Astrocyte of the cerebellum (primary cell): ENCODE data around the gene MTAP.

Experiments
- DNase-seq: peaks from one replicate; pipeline ENCODE4 v3.0.0-alpha.2; 2011; ENCODE audit warnings: low read depth
- H3K4me3 ChIP-seq: 2 replicates; pipeline ENCODE4 v1.5.1; 2011; ENCODE audit warnings: mild to moderate bottlenecking, low read depth, low read length, moderate library complexity
- in situ Hi-C: cut with HindIII; loops from 2 replicates; pipeline ENCODE4 v1.10.0; 2017; ENCODE audit warnings: low sequenced_read_pairs
- TF ChIP-seq, protein P1 (sequence below): IDR thresholded peaks from 2 replicates; pipeline ENCODE4 v1.5.1; 2012; ENCODE audit warnings: low read length, low read depth, moderate library complexity, mild to moderate bottlenecking; ENCODE audit errors: missing control alignments

The MTAP gene

DNA sequence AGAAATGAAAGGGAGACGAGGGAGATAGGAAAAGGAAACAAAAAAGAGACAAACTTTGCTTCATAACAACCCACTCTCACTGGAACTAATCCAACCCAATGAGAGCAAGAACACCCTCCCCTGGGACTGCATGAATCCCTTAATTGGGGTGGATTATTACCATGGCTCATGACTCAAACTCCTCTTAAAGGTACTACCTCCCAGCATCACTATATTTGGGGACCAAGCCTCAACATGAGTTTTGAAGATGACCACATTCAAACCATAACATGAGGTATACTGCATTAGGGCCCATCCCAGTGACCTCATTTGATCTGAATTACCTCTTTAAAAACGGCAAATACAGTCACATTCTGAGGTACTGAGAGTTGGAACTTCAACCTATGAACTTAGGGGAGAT lies 8.0 kb downstream of the MTAP start:
- TF ChIP-seq, protein P1, sequence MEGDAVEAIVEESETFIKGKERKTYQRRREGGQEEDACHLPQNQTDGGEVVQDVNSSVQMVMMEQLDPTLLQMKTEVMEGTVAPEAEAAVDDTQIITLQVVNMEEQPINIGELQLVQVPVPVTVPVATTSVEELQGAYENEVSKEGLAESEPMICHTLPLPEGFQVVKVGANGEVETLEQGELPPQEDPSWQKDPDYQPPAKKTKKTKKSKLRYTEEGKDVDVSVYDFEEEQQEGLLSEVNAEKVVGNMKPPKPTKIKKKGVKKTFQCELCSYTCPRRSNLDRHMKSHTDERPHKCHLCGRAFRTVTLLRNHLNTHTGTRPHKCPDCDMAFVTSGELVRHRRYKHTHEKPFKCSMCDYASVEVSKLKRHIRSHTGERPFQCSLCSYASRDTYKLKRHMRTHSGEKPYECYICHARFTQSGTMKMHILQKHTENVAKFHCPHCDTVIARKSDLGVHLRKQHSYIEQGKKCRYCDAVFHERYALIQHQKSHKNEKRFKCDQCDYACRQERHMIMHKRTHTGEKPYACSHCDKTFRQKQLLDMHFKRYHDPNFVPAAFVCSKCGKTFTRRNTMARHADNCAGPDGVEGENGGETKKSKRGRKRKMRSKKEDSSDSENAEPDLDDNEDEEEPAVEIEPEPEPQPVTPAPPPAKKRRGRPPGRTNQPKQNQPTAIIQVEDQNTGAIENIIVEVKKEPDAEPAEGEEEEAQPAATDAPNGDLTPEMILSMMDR, result no peak
- DNase-seq, result no peak
- H3K4me3 ChIP-seq, result no peak overlapping the region
- in situ Hi-C loops, result loop anchor here (5.0 to 25.0 kb wide), 5 partner anchors 202 to 614 kb away; partner anchors contain the start of genes CDKN2B and KLHL9

DNA sequence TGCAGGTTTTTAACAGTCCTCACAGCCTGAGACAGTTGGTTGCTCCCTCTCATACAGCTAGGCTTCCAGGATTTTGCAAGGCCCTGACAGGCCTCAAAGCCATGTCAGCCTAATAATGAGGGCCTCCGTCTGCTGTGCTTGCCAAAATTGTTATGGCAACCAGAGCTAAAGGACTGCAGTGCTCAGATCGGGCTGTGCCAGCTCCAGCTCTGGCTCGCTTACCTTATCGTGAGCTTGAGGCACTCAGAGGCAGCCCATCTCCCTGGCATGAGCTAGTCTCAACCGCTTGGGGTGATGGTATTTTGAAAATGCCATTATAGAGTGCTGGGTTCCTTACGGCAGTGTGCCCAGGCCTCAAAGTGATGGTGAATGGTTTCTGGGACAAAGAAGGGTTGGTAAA lies 8.4 kb downstream of the MTAP start:
- in situ Hi-C loops, result loop anchor here (5.0 to 25.0 kb wide), 5 partner anchors 201 to 614 kb away; partner anchors contain the start of genes CDKN2B and KLHL9
- DNase-seq, result no peak
- H3K4me3 ChIP-seq, result no peak overlapping the region
- TF ChIP-seq, protein P1, result no peak

DNA sequence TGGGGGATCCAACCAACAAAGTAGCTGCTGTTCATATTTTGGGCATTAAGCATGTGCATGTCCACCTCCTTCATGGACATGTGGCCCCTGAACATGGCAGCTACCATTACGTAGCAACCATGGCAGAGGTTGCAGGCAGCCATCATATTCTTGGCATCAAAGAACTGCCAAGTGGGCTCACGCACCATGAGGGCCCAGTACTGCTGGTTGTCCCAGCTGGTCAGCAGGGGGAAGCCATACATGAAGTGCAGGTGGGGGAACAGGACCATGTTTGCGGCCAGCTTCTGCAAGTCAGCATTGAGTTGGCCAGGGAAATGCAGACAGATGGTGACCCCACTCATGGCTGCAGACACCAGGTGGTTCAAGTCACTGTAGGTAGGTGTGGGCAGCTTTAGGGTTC lies 9.5 kb downstream of the MTAP start:
- H3K4me3 ChIP-seq, result no peak overlapping the region
- DNase-seq, result no peak
- TF ChIP-seq, protein P1, result no peak
- in situ Hi-C loops, result loop anchor here (5.0 to 25.0 kb wide), 5 partner anchors 200 to 613 kb away; partner anchors contain the start of genes CDKN2B and KLHL9

DNA sequence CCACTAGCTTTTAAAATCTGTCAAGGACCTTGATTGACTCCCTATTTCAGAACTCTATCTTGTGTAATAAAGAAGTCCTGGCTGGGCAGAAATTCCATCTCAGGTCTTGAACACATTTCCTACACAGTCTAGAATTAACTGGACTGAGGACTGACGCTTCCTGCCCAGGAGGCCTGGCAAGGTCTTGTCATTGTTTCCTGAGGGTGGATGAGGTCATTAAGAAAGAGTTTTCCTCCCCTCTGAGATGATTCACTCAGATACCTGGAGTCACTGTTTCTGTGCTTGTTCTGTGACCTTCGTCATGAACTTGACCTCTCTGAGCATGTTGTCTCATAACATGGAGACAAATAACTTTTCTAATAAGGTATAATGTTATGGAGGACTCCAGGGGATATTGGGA lies 10.0 kb downstream of the MTAP start:
- TF ChIP-seq, protein P1, result no peak
- no peak overlapping the region for H3K4me3 ChIP-seq
- in situ Hi-C loops, result loop anchor here (5.0 to 25.0 kb wide), 5 partner anchors 200 to 612 kb away; partner anchors contain the start of genes CDKN2B and KLHL9
- no peak for DNase-seq

DNA sequence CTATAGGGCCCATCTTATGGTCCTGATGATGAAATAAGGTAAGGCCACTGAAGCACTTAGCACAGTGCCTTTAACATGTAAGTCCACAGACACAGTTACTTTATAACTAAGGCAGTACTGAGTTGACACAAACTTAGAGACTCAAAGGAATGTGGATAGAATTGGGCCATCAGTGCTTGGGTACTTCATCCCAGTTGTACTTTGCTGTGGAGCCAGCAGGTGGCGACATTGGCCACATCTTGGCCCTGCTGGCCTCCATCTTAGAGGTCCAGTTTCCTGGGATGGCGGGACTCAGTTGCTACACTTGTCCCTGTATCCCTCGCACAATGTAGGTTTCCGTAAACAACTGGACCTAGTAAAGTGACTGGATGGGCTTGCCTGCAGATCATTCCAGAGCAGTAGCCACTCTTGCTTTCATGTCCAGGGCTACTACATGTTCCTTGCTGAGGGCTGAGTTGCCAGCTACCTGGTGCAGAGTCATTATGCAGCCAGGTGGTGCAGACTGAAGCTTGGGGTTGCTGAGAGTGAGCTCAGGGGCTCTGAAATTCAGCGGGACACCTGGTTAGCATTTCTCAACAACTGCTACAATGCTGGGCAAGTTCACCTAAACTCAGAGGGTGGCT lies 10.6 kb downstream of the MTAP start:
- TF ChIP-seq, protein P1, result peak; percentile 83
- in situ Hi-C loops, result loop anchor here (5.0 to 25.0 kb wide), 5 partner anchors 199 to 612 kb away; partner anchors contain the start of genes CDKN2B and KLHL9

DNA sequence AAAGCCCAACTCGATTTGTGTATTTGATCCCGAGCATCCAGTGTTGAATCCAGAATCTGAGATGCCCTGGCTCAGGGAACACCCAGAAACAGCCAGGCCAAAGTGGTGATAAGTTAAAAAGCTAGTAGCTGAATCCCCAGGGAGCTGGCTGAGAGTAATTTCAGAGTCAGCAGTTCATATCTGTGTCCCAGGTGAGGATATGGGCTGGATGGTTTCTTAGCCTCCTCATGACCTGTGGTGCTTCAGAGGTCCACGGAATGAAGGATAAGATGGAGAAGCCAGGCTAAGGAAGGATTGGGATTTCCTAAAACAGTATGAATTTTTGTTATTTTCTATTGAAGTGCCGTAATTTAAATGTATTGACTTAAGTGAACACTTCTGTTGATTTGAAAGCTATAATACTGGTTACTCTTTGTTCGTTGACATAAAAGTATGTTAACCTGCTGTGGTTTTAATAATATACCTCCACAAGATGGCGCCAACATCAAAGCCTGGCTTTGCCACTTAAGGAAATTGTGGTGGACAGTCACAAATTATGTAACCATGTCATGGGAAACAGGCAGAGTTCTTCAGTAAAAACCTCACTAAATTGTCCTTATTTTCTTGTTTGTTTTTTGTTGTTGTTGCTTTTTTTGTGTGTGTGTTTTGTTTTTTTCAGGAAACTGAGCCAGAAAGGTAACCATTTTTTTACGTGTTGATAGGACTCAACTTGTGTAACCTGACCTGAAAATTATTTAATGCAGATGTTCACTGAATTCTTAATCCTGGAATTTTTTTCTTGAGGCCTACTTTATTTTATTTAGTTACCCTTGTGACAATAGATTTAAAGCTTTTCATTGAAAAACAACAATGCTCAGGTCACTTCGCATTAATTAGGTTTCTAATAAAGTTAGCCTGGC lies 11.4 kb downstream of the MTAP start:
- in situ Hi-C loops, result loop anchor here (5.0 to 25.0 kb wide), 5 partner anchors 198 to 611 kb away; partner anchors contain the start of genes CDKN2B and KLHL9
- TF ChIP-seq, protein P1, result peak; percentile 62
- H3K4me3 ChIP-seq, result no peak overlapping the region
- peak; percentile 86 for DNase-seq

More for the DNA sequence above, 10.6 kb downstream of the MTAP start:
- H3K4me3 ChIP-seq, result no peak overlapping the region
- peak; percentile 54 for DNase-seq
